Tibial nerve (tissue), 4 donors: ENCODE measurements around the gene PISD. TPM values are rescaled to one million over a fixed set of nuclear protein-coding genes. Genes with fewer than 3 reads are reported as not detected.
"Not testable (repeated sequence)": the region's sequence is repeated elsewhere in the genome, so short reads cannot be mapped to it uniquely, and the experiment has no call there.

Experiments
- DNase-seq, 2 donors: peaks; one replicate each; pipeline ENCODE4 v3.0.0-alpha.2; 2019; ENCODE audit warnings: low spot score in 2 of 2
- H3K27ac ChIP-seq, 4 donors: fragments of 200-600 bp; sonication (generic) in 3 of 4; one replicate each; pipeline ENCODE4 v1.5.1; 2017 to 2019; ENCODE audit warnings: mild to moderate bottlenecking in 1 of 4
- H3K27me3 ChIP-seq, 2 donors: fragments of 200-600 bp; sonication (generic) in 1 of 2; one replicate each; pipeline versions ENCODE4 v1.5.1 to v1.6.0; 2017 to 2019
- H3K36me3 ChIP-seq, 3 donors: fragments of 200-600 bp; sonication (generic); one replicate each; pipeline ENCODE4 v1.5.1; 2018 to 2019
- H3K4me1 ChIP-seq, 4 donors: fragments of 200-600 bp; sonication (generic) in 3 of 4; one replicate each; pipeline ENCODE4 v1.5.1; 2017 to 2019
- H3K4me3 ChIP-seq, 4 donors: fragments of 200-600 bp; sonication (generic) in 3 of 4; one replicate each; pipeline ENCODE4 v1.5.1; 2017 to 2019; ENCODE audit warnings: mild to moderate bottlenecking in 1 of 4, moderate library complexity in 1 of 4
- H3K9me3 ChIP-seq, 4 donors: fragments of 200-600 bp; sonication (generic) in 3 of 4; one replicate each; pipeline ENCODE4 v1.5.1; 2017 to 2019
- EP300 ChIP-seq, 2 donors: sonication (generic); formaldehyde crosslinking; IDR thresholded peaks; one replicate each; pipeline ENCODE4 v1.6.1; 2017; ENCODE audit warnings: antibody characterized with exemption in 2 of 2, mild to moderate bottlenecking in 1 of 2
- POLR2A ChIP-seq, 2 donors: fragments of 450-650 bp; IDR thresholded peaks; one replicate each; pipeline ENCODE4 v1.6.1; 2017; ENCODE audit warnings: antibody characterized with exemption in 2 of 2, mild to moderate bottlenecking in 2 of 2, moderate library complexity in 2 of 2
- WGBS, 2 donors: methylation state at CpG; one replicate each; pipeline ENCODE4 v1.1.5; 2018; 5-methylcytosine and 5-hydroxymethylcytosine counted together
- total RNA-seq, 4 donors: library from RNA; depleted of rRNA; stranded (reverse); fragments of >200 nt; gene quantifications; one replicate each; pipeline ENCODE4 v1.1.0, GENCODE V29; 2016
- TF ChIP-seq, protein P1 (sequence below), 5 experiments: fragments of 200-600 bp in 3 of 5; fragments of 450-650 bp in 2 of 5; sonication (generic) in 3 of 5; IDR thresholded peaks; one replicate each; pipeline ENCODE4 v1.5.1; 2016 to 2019; ENCODE audit warnings: antibody characterized with exemption in 5 of 5, mild to moderate bottlenecking in 3 of 5, moderate library complexity in 2 of 5

The PISD gene
- total RNA-seq, 4 donors from 2014 or later, result 26.9 to 44.7 (median 36.2) TPM

- WGBS, 2 donors, result 86 to 96% methylated on average over 10 of the region's 10 CpGs
- no peak for TF ChIP-seq EP300 (IDR thresholded peaks at IDR 0.05)
- no peak for TF ChIP-seq POLR2A (IDR thresholded peaks at IDR 0.05)
- TF ChIP-seq, protein P1, sequence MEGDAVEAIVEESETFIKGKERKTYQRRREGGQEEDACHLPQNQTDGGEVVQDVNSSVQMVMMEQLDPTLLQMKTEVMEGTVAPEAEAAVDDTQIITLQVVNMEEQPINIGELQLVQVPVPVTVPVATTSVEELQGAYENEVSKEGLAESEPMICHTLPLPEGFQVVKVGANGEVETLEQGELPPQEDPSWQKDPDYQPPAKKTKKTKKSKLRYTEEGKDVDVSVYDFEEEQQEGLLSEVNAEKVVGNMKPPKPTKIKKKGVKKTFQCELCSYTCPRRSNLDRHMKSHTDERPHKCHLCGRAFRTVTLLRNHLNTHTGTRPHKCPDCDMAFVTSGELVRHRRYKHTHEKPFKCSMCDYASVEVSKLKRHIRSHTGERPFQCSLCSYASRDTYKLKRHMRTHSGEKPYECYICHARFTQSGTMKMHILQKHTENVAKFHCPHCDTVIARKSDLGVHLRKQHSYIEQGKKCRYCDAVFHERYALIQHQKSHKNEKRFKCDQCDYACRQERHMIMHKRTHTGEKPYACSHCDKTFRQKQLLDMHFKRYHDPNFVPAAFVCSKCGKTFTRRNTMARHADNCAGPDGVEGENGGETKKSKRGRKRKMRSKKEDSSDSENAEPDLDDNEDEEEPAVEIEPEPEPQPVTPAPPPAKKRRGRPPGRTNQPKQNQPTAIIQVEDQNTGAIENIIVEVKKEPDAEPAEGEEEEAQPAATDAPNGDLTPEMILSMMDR (IDR thresholded peaks at IDR 0.05), result no peak
- H3K4me1 ChIP-seq, result no peaks in the 10 kb centered on the region
- no peaks in the 10 kb centered on the region for H3K27me3 ChIP-seq
- H3K27ac ChIP-seq, result no peak overlapping the region
- no peak for DNase-seq
- H3K36me3 ChIP-seq, result peaks cover 0 to 64% (median 10%) of the 10 kb centered on the region in 3 donors
- H3K4me3 ChIP-seq, result no peak overlapping the region
- H3K9me3 ChIP-seq, result no peaks in the 10 kb centered on the region
Observed at GRCh38 chr22:31603081-31603525, 58.9 kb downstream of the PISD start.

- no peak for DNase-seq
Observed at GRCh38 chr22:31602259-31602952, 59.6 kb downstream of the PISD start.

DNA sequence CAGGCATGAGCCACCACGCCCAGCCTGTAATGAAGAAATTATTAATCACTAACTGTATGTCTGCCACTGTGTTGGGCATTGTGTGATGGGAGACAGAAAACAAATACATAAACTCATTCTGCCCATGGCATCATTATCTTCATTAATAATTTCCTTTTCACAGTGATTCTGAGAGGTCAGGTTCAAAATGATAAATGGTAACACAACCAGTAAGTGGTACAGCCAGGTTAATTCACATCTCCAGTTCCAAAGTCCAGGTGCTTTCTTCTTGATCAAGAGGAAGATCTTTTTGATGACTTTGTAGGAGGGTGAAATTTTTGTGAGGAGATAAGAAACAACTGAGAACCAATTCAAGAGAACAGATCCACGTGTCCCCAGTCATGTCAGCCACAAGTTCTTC lies 66.7 kb downstream of the PISD start:
- DNase-seq, result no peak
- 92% methylated on average over 2 of the region's 2 CpGs for WGBS, 2 donors
- H3K27ac ChIP-seq, result no peak overlapping the region
- H3K36me3 ChIP-seq, result peaks cover 0 to 4% (median 0%) of the 10 kb centered on the region in 3 donors
- H3K9me3 ChIP-seq, result no peaks in the 10 kb centered on the region
- H3K27me3 ChIP-seq, result no peaks in the 10 kb centered on the region
- no peak for TF ChIP-seq EP300 (IDR thresholded peaks at IDR 0.05)
- no peak for TF ChIP-seq POLR2A (IDR thresholded peaks at IDR 0.05)
- TF ChIP-seq, protein P1 (IDR thresholded peaks at IDR 0.05), result no peak
- H3K4me3 ChIP-seq, result no peak overlapping the region
- H3K4me1 ChIP-seq, result no peaks in the 10 kb centered on the region

More at GRCh38 chr22:31602259-31602952, 59.6 kb downstream of the PISD start:
- 63 to 66% methylated on average over 11 of the region's 11 CpGs for WGBS, 2 donors
- Histone ChIP-seq H3K9me3 (no peaks in the 10 kb centered on the region), H3K27ac (no peak overlapping the region), H3K27me3 (no peaks in the 10 kb centered on the region), H3K4me3 (no peak overlapping the region), H3K4me1 (no peaks in the 10 kb centered on the region), H3K36me3 (peaks cover 0 to 57% (median 10%) of the 10 kb centered on the region in 3 donors)
- TF ChIP-seq POLR2A (IDR thresholded peaks at IDR 0.05) (no peak), EP300 (IDR thresholded peaks at IDR 0.05) (no peak)
- TF ChIP-seq, protein P1 (IDR thresholded peaks at IDR 0.05), result no peak

DNA sequence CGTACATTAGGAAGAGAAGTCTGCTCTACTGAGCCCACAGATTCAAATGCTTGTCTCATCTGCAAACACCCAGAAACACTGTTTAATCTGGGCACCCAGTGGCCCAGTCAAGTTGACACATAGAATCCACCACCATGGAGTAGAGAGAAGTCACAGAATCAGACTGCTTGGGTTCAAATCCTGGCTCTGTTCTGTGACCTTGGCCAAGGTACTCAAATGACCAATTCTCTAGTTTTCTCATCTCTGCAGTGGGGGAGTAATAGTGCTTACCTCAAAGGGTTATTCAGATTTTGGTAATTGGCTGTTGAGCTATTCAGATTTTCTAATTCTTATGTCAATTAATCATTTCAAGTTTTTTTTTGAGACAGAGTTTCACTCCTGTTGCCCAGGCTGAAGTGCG lies 71.9 kb downstream of the PISD start:
- not testable (repeated sequence) for H3K27ac ChIP-seq, H3K27me3 ChIP-seq, H3K4me1 ChIP-seq, H3K4me3 ChIP-seq, H3K9me3 ChIP-seq, DNase-seq
- H3K36me3 ChIP-seq, result peaks cover 0 to 46% (median 0%) of the 10 kb centered on the region in 3 donors
- 75% methylated on average over 1 of the region's 2 CpGs; no CpG with 5 or more reads in 1 of the 2 donors for WGBS, 2 donors

DNA sequence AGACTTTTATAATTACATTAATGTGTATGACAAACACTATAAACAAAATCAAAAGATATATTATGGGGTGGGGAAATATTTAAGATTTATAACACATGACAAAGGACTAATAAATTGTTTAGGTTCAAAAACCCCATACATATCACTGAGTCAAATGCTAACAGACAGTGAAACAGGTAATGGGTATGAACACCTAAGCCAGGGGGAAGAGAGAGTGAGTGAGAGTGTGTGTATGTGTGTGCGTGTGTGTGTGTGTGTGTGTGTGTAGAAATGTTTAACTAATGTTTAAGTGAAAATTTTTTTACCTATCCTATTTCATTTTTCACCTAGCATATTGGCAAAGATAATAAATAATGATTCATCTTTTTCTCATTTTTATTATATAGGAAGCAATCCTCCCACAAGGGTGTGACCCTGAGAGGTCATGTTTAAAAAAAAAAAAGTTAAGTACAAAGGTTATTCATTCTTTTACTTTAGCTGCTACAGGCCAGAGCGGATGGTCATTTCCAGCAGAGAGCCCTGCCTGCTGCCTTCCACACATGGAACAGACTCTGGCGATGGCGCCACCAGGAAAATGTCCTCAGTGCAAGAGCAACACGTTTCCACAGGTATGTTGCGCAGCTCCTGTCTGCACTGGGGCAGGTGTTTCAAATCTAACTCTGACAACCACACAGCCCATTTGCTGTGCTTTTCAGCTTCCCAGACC lies 72.9 kb downstream of the PISD start:
- DNase-seq, result no peak
- 87% methylated on average over 6 of the region's 6 CpGs for WGBS, 2 donors
- Histone ChIP-seq H3K4me1 (no peaks in the 10 kb centered on the region), H3K27ac (no peak overlapping the region), H3K4me3 (no peak overlapping the region), H3K27me3 (no peaks in the 10 kb centered on the region), H3K9me3 (no peaks in the 10 kb centered on the region), H3K36me3 (peaks cover 0 to 50% (median 0%) of the 10 kb centered on the region in 3 donors)
- TF ChIP-seq EP300 (IDR thresholded peaks at IDR 0.05), result no peak
- TF ChIP-seq, protein P1 (IDR thresholded peaks at IDR 0.05), result no peak
- TF ChIP-seq POLR2A (IDR thresholded peaks at IDR 0.05), result no peak
